Mammary epithelial cell (primary cell): ENCODE measurements around the gene DACT3.

Experiments used
- CTCF ChIP-seq, 2 donors: IDR thresholded peaks in 1 of 2; conservative IDR thresholded peaks in 1 of 2; 2 replicates each; pipeline ENCODE4 v1.5.1; 2011 to 2012; ENCODE audit warnings: inconsistent platforms in 2 of 2, low read length in 2 of 2, mild to moderate bottlenecking in 2 of 2, control low read depth in 1 of 2, low read depth in 1 of 2; ENCODE audit not compliant: insufficient read depth in 1 of 2; ENCODE audit errors: extremely low read depth in 1 of 2
- EZH2 ChIP-seq: IDR thresholded peaks from 2 replicates; pipeline ENCODE4 v1.6.1; 2012; ENCODE audit warnings: low read length, inconsistent platforms, borderline replicate concordance

GRCh38 chr19:46604781-46605355 is 56.1 kb downstream of the DACT3 start:
- TF ChIP-seq CTCF (conservative IDR thresholded peaks at IDR 0.05 in 1 of 2, IDR thresholded peaks at IDR 0.05 in 1 of 2; ENCODE audit: extremely low read depth in 1 of 2, insufficient read depth in 1 of 2, low read depth in 1 of 2, low read length in 2 of 2) (no peak), EZH2 (no peak)
